AG04449 (cell line): ENCODE results near the gene RNF126.

Experiments
- CTCF ChIA-PET: fragments of 350-600 bp; formaldehyde crosslinking; extraction: SDS; loops from one replicate; lab custom pipeline; 2021; ENCODE audit warnings: antibody characterized with exemption; lab: Yijun Ruan, JAX
- POLR2A ChIA-PET: fragments of 400-600, 350-600 bp; formaldehyde crosslinking; extraction: SDS; loops from one replicate; lab custom pipeline; 2020; ENCODE audit warnings: antibody characterized with exemption, inconsistent platforms; lab: Yijun Ruan, JAX
- DNase-seq: peaks from one replicate; pipeline ENCODE4 v3.0.0-alpha.2; 2010; ENCODE audit warnings: low read depth, low spot score
- H3K4me3 ChIP-seq: 2 replicates; pipeline ENCODE4 v1.5.1; 2011; ENCODE audit warnings: low read depth, mild to moderate bottlenecking, control low read depth, low read length
- CTCF ChIP-seq: IDR thresholded peaks from one replicate; pipeline ENCODE4 v1.5.1; 2011; ENCODE audit warnings: mild to moderate bottlenecking, moderate library complexity, low read length, control low read depth, inconsistent platforms; ENCODE audit not compliant: insufficient read depth; ENCODE audit errors: missing control alignments

Gene RNF126

GRCh38 chr19:653425-653824, 9.6 kb downstream of the RNF126 start:
- ChIA-PET POLR2A (no interaction called here), CTCF (no interaction called here)
- DNase-seq = no peak
- no peak for TF ChIP-seq CTCF
- no peak overlapping the region for H3K4me3 ChIP-seq

- POLR2A ChIA-PET = no interaction called here
- CTCF ChIA-PET = no interaction called here
- no peak for DNase-seq
- no peak for TF ChIP-seq CTCF
- H3K4me3 ChIP-seq = no peak overlapping the region
These were observed 10.3 kb downstream of the RNF126 start for GRCh38 chr19:652467-653389.

- ChIA-PET CTCF (no interaction called here), POLR2A (no interaction called here)
- DNase-seq = no peak
- H3K4me3 ChIP-seq = no peak overlapping the region
- TF ChIP-seq CTCF = no peak
These were observed 11.0 kb downstream of the RNF126 start for GRCh38 chr19:651991-652390.

- DNase-seq = no peak
- CTCF ChIA-PET = no interaction called here
- no peak for TF ChIP-seq CTCF
- no peak overlapping the region for H3K4me3 ChIP-seq
- POLR2A ChIA-PET = no interaction called here
These were observed 11.7 kb downstream of the RNF126 start for GRCh38 chr19:651114-651818.

GRCh38 chr19:650121-650520, 12.9 kb downstream of the RNF126 start:
- DNase-seq = no peak
- POLR2A ChIA-PET = no interaction called here
- no peak for TF ChIP-seq CTCF
- CTCF ChIA-PET = interaction anchor here (0.6 to 1.4 kb wide), 3 partner anchors 10 to 84 kb away, joined by 3 read pairs; partner anchors contain the start of gene FGF22
- H3K4me3 ChIP-seq = no peak overlapping the region
